ENCODE results near the gene DNAJC11.

The DNAJC11 gene

GRCh38 chr1:6738987-6739676 lies 37.5 kb upstream of the DNAJC11 start:
- no peak overlapping the region for H3K4me3 ChIP-seq (ENCODE audit: low read length)
- no peak for DNase-seq (ENCODE audit: low read depth)
- TF ChIP-seq CTCF (conservative IDR thresholded peaks at IDR 0.05; ENCODE audit: low read length): no peak

- DNase-seq (ENCODE audit: low read depth): no peak
- TF ChIP-seq CTCF (conservative IDR thresholded peaks at IDR 0.05; ENCODE audit: low read length): no peak
- no peak overlapping the region for H3K4me3 ChIP-seq (ENCODE audit: low read length)
Observed at GRCh38 chr1:6732942-6733341, 31.3 kb upstream of the DNAJC11 start.

GRCh38 chr1:6731905-6732304 lies 30.3 kb upstream of the DNAJC11 start:
- H3K4me3 ChIP-seq (ENCODE audit: low read length): no peak overlapping the region
- no peak for DNase-seq (ENCODE audit: low read depth)
- no peak for TF ChIP-seq CTCF (conservative IDR thresholded peaks at IDR 0.05; ENCODE audit: low read length)

GRCh38 chr1:6730880-6731279 lies 29.3 kb upstream of the DNAJC11 start:
- TF ChIP-seq CTCF (conservative IDR thresholded peaks at IDR 0.05; ENCODE audit: low read length): no peak
- no peak overlapping the region for H3K4me3 ChIP-seq (ENCODE audit: low read length)
- DNase-seq (ENCODE audit: low read depth): no peak

- no peak for DNase-seq (ENCODE audit: low read depth)
- H3K4me3 ChIP-seq (ENCODE audit: low read length): no peak overlapping the region
- TF ChIP-seq CTCF (conservative IDR thresholded peaks at IDR 0.05; ENCODE audit: low read length): no peak
Observed at GRCh38 chr1:6730473-6730872, 28.9 kb upstream of the DNAJC11 start.

- TF ChIP-seq CTCF (conservative IDR thresholded peaks at IDR 0.05; ENCODE audit: low read length): peak; percentile 80
- DNase-seq (ENCODE audit: low read depth): peak; percentile 56
- H3K4me3 ChIP-seq (ENCODE audit: low read length): no peak overlapping the region
Observed at GRCh38 chr1:6727535-6727934, 25.9 kb upstream of the DNAJC11 start.

GRCh38 chr1:6726253-6726652 lies 24.6 kb upstream of the DNAJC11 start:
- TF ChIP-seq CTCF (conservative IDR thresholded peaks at IDR 0.05; ENCODE audit: low read length): no peak
- no peak overlapping the region for H3K4me3 ChIP-seq (ENCODE audit: low read length)
- DNase-seq (ENCODE audit: low read depth): no peak
